ENCODE results near the gene SBK3.
"Not testable (repeated sequence)": the region's sequence is repeated elsewhere in the genome, so short reads cannot be mapped to it uniquely, and the experiment has no call there.

Gene SBK3

DNA sequence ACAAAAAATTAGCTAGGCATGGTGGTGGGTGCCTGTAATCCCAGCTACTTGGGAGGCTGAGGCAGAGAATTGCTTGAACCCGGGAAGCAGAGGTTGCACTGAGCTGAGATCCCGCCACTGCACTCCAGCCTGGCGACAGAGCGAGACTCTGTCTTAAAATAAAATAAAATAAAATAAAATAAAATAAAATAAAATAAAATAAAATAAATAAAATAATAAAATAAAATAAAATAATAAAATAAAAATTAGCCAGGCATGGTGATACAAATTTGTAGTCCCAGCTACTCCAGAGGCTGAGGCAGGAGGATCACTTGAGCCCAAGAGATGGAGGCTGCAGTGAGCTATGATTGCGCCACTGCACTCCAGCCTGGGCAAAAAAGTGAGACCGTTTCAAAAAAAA lies 28.6 kb upstream of the SBK3 start:
- DNase-seq: not testable (repeated sequence)

GRCh38 chr19:55569477-55569876 lies 24.1 kb upstream of the SBK3 start:
- DNase-seq: not testable (repeated sequence)

DNA sequence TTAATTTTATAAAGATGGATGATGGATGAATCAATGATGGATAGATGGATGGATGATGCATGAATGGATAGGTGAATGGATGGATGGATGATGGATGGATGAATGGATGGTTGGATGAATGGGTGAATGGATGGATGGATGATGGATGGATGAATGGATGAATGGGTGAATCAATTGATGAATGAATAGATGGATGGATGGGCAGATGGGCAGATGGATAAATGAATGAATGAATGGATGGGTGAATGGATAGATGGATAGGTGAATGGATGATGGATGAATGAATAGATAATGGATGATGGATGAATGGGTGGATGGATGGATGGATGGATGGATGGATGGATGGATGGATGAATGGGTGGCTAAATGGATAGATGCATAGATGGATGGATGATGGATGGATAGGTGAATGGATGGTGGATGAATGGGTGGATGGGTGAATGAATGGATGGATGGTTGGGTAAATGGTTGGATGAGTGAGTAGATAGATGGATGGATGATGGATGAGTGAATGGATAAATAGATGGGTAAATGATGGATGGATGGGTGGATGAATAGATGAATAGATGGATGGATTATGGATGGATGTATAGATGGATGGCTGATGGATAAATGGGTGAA lies 22.5 kb upstream of the SBK3 start:
- DNase-seq: no peak

GRCh38 chr19:55566823-55567222 lies 21.5 kb upstream of the SBK3 start:
- DNase-seq: no peak

GRCh38 chr19:55563261-55563690 lies 17.9 kb upstream of the SBK3 start:
- DNase-seq: no peak

DNA sequence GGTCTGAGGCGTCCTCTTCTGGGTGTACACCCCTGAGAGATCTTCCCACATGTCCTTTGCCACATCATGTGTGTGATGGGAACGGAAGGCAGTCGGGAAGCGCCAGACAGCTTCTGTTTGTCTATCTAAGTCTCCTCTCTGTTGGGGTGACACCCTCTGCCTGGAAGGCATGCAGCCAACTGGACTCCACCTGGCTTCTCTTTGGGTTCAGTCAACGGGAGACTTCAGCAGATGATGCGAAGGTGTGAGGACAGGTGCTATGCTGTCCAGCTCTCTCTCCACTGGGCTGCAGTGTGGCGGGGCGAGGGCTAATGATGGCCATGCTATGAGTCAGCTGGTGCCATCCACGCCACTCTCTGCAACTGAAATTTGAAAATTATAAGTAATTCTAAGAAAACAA lies 14.3 kb upstream of the SBK3 start:
- DNase-seq: no peak

- DNase-seq: no peak
Measured at GRCh38 chr19:55554741-55555152, 9.4 kb upstream of the SBK3 start.

DNA sequence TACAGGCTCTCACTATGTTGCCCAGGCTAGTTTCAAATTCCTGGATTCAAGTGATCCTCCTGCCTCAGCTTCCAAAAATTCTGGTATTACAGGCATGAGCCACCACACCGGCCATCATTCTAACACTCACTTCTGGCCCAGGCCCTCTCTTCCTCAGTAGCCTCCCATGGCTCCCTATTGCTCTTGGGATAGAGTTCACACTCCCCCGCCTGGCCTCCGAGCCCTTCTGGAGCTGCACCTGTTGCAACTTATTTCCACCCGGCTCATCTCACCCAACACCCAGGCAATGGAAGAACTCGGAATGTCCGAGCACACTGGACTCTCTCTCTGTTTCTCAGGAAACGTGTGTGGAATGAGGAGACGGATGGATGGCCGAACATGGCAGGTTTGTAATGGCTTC lies 9.0 kb upstream of the SBK3 start:
- no peak for DNase-seq

- no peak for DNase-seq
Measured at GRCh38 chr19:55553217-55554182, 8.2 kb upstream of the SBK3 start.

GRCh38 chr19:55552620-55553019 lies 7.3 kb upstream of the SBK3 start:
- DNase-seq: no peak

DNA sequence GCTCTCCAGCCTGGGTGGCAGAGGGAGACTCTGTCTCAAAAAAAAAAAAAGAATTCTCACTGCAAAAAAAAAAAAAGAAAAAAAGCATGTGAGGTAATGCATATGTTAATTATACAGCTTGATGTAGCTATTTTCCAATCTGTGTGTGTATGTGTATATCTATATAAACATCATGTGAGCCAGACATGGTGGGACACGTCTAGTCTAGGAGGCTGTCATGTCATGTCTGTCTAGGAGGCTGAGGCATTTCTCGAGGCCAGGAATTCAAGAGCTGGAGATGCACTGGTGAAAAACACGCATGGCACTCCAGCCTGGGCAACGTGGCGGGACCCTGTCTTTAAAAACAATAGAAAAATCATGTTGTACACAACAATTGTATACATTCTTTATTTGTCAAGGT lies 6.9 kb upstream of the SBK3 start:
- no peak for DNase-seq

GRCh38 chr19:55550321-55550650 lies 4.9 kb upstream of the SBK3 start:
- no peak for DNase-seq

- DNase-seq: no peak
Measured at GRCh38 chr19:55549500-55550320, 4.4 kb upstream of the SBK3 start.

- no peak for DNase-seq
Measured at GRCh38 chr19:55546822-55547614, 1.7 kb upstream of the SBK3 start.

GRCh38 chr19:55546011-55546410 lies 668 bp upstream of the SBK3 start:
- no peak for DNase-seq

DNA sequence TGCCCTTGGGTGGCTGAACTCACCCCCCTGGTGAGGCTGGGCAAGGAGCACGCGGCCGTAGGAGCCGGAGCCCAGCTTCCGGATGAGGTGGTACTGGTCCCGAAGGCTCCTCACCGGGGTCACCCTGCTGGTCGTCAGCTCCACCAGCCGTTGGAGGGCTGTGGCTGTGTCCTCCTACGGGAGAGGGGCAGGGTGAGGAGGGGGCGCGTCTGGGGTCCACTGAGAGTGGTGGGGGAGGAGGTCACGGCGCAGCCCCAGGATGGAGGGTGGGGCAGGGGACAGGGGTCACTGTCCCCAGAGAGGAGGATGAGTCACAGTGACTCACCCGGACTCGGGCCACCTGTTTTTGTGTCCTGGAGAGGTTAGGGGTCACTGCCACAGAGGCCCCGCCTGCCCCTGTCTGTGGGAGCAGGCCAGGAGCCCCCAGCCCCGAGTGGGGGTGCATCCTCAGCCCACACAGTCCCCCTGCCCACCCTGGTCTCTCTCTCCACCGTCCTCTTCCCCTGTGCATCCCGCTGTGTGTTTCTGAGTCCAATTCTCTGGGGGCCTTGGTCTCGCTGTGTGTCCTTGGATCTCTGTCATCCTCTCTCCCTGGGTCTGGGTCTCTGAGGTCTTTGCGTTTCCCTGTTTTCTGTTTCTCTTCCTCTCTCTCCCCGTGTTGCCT lies 435 bp downstream of the SBK3 start:
- DNase-seq: no peak

- no peak for DNase-seq
Measured at GRCh38 chr19:55544014-55544413, 1.3 kb downstream of the SBK3 start.

DNA sequence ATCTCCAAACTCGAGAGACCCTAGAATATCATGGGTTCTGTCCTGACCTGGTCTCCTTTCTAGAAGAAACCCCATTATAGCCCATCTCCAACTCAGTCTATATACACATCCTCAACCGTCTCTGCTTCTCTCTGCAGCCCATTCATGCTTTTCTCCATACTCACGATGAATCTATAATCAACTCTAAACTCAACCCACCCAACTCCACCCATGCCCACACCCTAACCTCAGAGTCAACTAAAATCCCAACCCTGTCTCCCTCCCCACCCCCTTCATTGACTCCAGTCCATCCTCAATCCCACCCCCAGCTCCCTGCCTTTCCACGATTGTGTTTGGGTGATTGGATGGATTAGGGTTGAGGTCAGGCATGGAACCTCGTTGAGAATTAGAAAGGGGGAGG lies 1.8 kb downstream of the SBK3 start:
- DNase-seq: no peak

DNA sequence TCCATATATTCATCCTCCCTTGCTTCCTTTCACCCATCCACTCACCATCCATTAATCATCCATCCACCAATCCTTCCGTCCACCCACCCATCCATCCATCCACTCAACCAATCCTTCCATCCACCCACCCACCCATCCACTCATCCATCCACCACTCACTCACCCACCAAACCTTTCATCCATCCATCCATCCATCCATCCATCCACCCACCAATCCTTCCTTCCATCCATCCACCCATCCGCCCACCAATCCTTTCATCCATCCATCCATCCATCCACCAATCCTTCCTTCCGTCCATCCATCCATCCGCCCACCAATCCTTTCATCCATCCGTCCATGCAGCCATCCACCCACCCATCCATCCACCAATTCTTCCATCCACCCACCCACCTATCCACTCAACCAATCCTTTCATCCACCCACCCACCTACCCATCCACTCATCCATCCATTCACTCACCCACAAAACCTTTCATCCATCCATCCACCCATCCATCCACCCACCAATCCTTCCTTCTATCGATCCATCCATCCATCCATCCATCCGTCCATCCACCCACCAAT lies 3.0 kb downstream of the SBK3 start:
- DNase-seq: no peak

GRCh38 chr19:55541091-55541490 lies 4.3 kb downstream of the SBK3 start:
- DNase-seq: no peak

GRCh38 chr19:55540619-55541018 lies 4.7 kb downstream of the SBK3 start:
- DNase-seq: no peak

Measured in activated CD4-positive, alpha-beta T cell treated with anti-CD3 and anti-CD28 coated beads, Interleukin-2, amount 50 U/mL, for 48 hours (primary cell).